GM23248 (cell line): ENCODE measurements around the gene AMPD3. TPM values are rescaled to one million over a fixed set of nuclear protein-coding genes. Genes with fewer than 3 reads are reported as not detected.
A peak's percentile ranks its signal among the peaks of the same experiment; 100 is the strongest.

ENCODE experiments used
- DNase-seq: peaks from one replicate; pipeline ENCODE4 v3.0.0-alpha.2; 2015
- H2AFZ ChIP-seq: fragments of 200-600 bp; sonication (generic); 2 replicates; pipeline ENCODE4 v1.6.1; 2016; ENCODE audit warnings: antibody characterized with exemption
- H3F3A ChIP-seq: fragments of 200-600 bp; sonication (generic); 2 replicates; pipeline ENCODE4 v1.6.1; 2016; ENCODE audit warnings: mild to moderate bottlenecking, antibody characterized with exemption, mixed run types; ENCODE audit not compliant: insufficient read depth
- H3K27ac ChIP-seq: fragments of 200-600 bp; sonication (generic); 2 replicates; pipeline ENCODE4 v1.5.1; 2016; ENCODE audit warnings: mild to moderate bottlenecking
- H3K27me3 ChIP-seq: fragments of 200-600 bp; sonication (generic); replicated peaks from 2 replicates; pipeline ENCODE4 v1.6.1; 2016; ENCODE audit warnings: mild to moderate bottlenecking; ENCODE audit not compliant: insufficient read depth
- H3K36me3 ChIP-seq: fragments of 200-600 bp; sonication (generic); 2 replicates; pipeline ENCODE4 v1.6.1; 2016; ENCODE audit warnings: low read depth, mild to moderate bottlenecking
- H3K4me1 ChIP-seq: fragments of 200-600 bp; sonication (generic); 2 replicates; pipeline ENCODE4 v1.6.1; 2016; ENCODE audit warnings: mild to moderate bottlenecking; ENCODE audit not compliant: insufficient read depth
- H3K4me2 ChIP-seq: fragments of 200-600 bp; sonication (generic); one replicate; pipeline ENCODE4 v1.6.1; 2016; ENCODE audit warnings: mild to moderate bottlenecking; ENCODE audit not compliant: unreplicated experiment
- H3K4me3 ChIP-seq: fragments of 200-600 bp; sonication (generic); 2 replicates; pipeline ENCODE4 v1.5.1; 2016; ENCODE audit warnings: mild to moderate bottlenecking
- H3K79me2 ChIP-seq: fragments of 200-600 bp; sonication (generic); 2 replicates; pipeline ENCODE4 v1.6.1; 2016; ENCODE audit warnings: mild to moderate bottlenecking; ENCODE audit not compliant: insufficient read depth
- H3K9ac ChIP-seq: fragments of 200-600 bp; sonication (generic); 2 replicates; pipeline ENCODE4 v1.6.1; 2016; ENCODE audit warnings: mild to moderate bottlenecking
- H3K9me2 ChIP-seq: fragments of 200-600 bp; sonication (generic); 2 replicates; pipeline ENCODE4 v1.6.1; 2016; ENCODE audit warnings: mixed run types, mild to moderate bottlenecking, moderate library complexity; ENCODE audit not compliant: insufficient read depth
- H3K9me3 ChIP-seq: fragments of 200-600 bp; sonication (generic); one replicate; pipeline ENCODE4 v1.6.1; 2017; ENCODE audit warnings: low read depth
- H4K20me1 ChIP-seq: fragments of 200-600 bp; sonication (generic); 2 replicates; pipeline ENCODE4 v1.6.0; 2016; ENCODE audit not compliant: insufficient read depth
- EZH2 ChIP-seq: fragments of 200-600 bp; sonication (generic); IDR thresholded peaks from 2 replicates; pipeline ENCODE4 v1.6.1; 2018; ENCODE audit warnings: antibody characterized with exemption, mild to moderate bottlenecking; ENCODE audit not compliant: insufficient read depth, poor library complexity, severe bottlenecking
- EZH2phosphoT487 ChIP-seq: fragments of 200-600 bp; sonication (generic); IDR thresholded peaks from 2 replicates; pipeline ENCODE4 v1.6.1; 2018; ENCODE audit warnings: antibody characterized with exemption, moderate library complexity, mild to moderate bottlenecking, low read depth; ENCODE audit not compliant: insufficient read depth
- WGBS, 2 experiments: methylation state at CpG; one replicate each; pipeline ENCODE4 v1.1.6; 2015 to 2017; ENCODE audit warnings: low lambda C conversion rate in 2 of 2, low coverage in 1 of 2; ENCODE audit errors: missing lambda C conversion rate in 2 of 2; 5-methylcytosine and 5-hydroxymethylcytosine counted together
- in situ Hi-C: fragments of 300-500 bp; cut with MboI; formaldehyde crosslinking; loops from 2 replicates; pipeline ENCODE4 v1.15.0; 2020
- polyA plus RNA-seq: library from polyadenylated mRNA; unstranded; fragments of >200 nt; fragmentation: Nextera tagmentation; extraction: Ambion mirVana; gene quantifications from 2 replicates; pipeline ENCODE4 v1.2.1, GENCODE V29; 2016
- total RNA-seq: library from RNA; depleted of rRNA; stranded (reverse); fragments of >200 nt; shearing (Covaris generic); gene quantifications from 2 replicates; pipeline ENCODE4 v1.2.3, GENCODE V29; 2014

The AMPD3 gene
- total and polyA plus RNA-seq, 2 experiments from 2014 or later = 3.3 to 4.9 TPM

- Histone ChIP-seq H3K27ac (no peak overlapping the region), H3K4me2 (no peak overlapping the region), H3K9me3 (no peaks in the 10 kb centered on the region), H3K36me3 (peaks cover 39% of the 10 kb centered on the region), H3K27me3 (no peaks in the 10 kb centered on the region), H3K9ac (no peak overlapping the region), H3K9me2 (no peaks in the 10 kb centered on the region), H3K79me2 (no peaks in the 10 kb centered on the region), H3F3A (peaks cover 13% of the 10 kb centered on the region), H3K4me1 (peaks cover 16% of the 10 kb centered on the region), H3K4me3 (no peak overlapping the region), H4K20me1 (no peaks in the 10 kb centered on the region), H2AFZ (no peak overlapping the region)
- in situ Hi-C loops = loop anchor here (10.0 kb wide), 1 partner anchor 212 kb away; no protein-coding TSS in a partner anchor
- 35 to 45% methylated on average over 2 of the region's 2 CpGs for WGBS, 2 experiments
- DNase-seq = no peak
- TF ChIP-seq EZH2 (no peak), EZH2phosphoT487 (no peak)
Observed at GRCh38 chr11:10522921-10523320, 67.9 kb downstream of the AMPD3 start.

GRCh38 chr11:10524471-10524870, 69.4 kb downstream of the AMPD3 start:
- Histone ChIP-seq H3K36me3 (peaks cover 42% of the 10 kb centered on the region), H3K9me2 (no peaks in the 10 kb centered on the region), H3K27ac (no peak overlapping the region), H3K4me2 (no peak overlapping the region), H3K4me1 (peaks cover 32% of the 10 kb centered on the region), H3K9ac (no peak overlapping the region), H4K20me1 (no peaks in the 10 kb centered on the region), H3K27me3 (no peaks in the 10 kb centered on the region), H3F3A (peaks cover 28% of the 10 kb centered on the region), H3K4me3 (no peak overlapping the region), H3K9me3 (no peaks in the 10 kb centered on the region), H3K79me2 (no peaks in the 10 kb centered on the region), H2AFZ (no peak overlapping the region)
- in situ Hi-C loops = loop anchor here (10.0 kb wide), 1 partner anchor 210 kb away; no protein-coding TSS in a partner anchor
- whole genome bisulfite sequencing, 2 experiments = 92 to 97% methylated on average over 1 of the region's 1 CpG
- TF ChIP-seq EZH2phosphoT487 = no peak
- no peak for DNase-seq

GRCh38 chr11:10526974-10527918, 72.2 kb downstream of the AMPD3 start:
- peaks cover 35% of the 10 kb centered on the region; the same call in 1 of the 2 replicates for H3K36me3 ChIP-seq
- H3F3A ChIP-seq = peaks cover 37% of the 10 kb centered on the region
- no peak overlapping the region for H3K9ac ChIP-seq
- DNase-seq = peak; percentile 44
- H3K4me1 ChIP-seq = peaks cover 42% of the 10 kb centered on the region
- no peaks in the 10 kb centered on the region for H3K9me3 ChIP-seq
- 81 to 84% methylated on average over 6 of the region's 6 CpGs for WGBS, 2 experiments
- TF ChIP-seq EZH2phosphoT487 (no peak), EZH2 (no peak)
- no peak overlapping the region for H2AFZ ChIP-seq
- H3K4me2 ChIP-seq = peak overlapping the region; percentile 36
- H3K9me2 ChIP-seq = no peaks in the 10 kb centered on the region
- no peaks in the 10 kb centered on the region for H3K27me3 ChIP-seq
- 0 out of 2 replicates have a peak overlapping the region, but pooled peaks have one; percentile 22 for H3K27ac ChIP-seq
- no peak overlapping the region for H3K4me3 ChIP-seq
- H3K79me2 ChIP-seq = no peaks in the 10 kb centered on the region
- in situ Hi-C loops = loop anchor here (10.0 kb wide), 1 partner anchor 208 kb away; no protein-coding TSS in a partner anchor
- no peaks in the 10 kb centered on the region for H4K20me1 ChIP-seq

- Histone ChIP-seq H3K79me2 (no peaks in the 10 kb centered on the region), H3K27ac (peak overlapping the region; percentile 40)
- DNase-seq = no peak
Observed at GRCh38 chr11:10528121-10528520, 73.1 kb downstream of the AMPD3 start.

More at GRCh38 chr11:10528121-10528520, 73.1 kb downstream of the AMPD3 start:
- peaks cover 43% of the 10 kb centered on the region; the same call in 1 of the 2 replicates for H3K36me3 ChIP-seq
- no peak for TF ChIP-seq EZH2
- TF ChIP-seq EZH2phosphoT487 = no peak
- peak overlapping the region; percentile 34 for H3K4me2 ChIP-seq
- H3K9ac ChIP-seq = no peak overlapping the region
- H3K4me3 ChIP-seq = no peak overlapping the region
- no peaks in the 10 kb centered on the region for H4K20me1 ChIP-seq
- H2AFZ ChIP-seq = no peak overlapping the region
- no peaks in the 10 kb centered on the region for H3K9me2 ChIP-seq
- H3K27me3 ChIP-seq = no peaks in the 10 kb centered on the region
- in situ Hi-C loops = loop anchor here (10.0 kb wide), 1 partner anchor 207 kb away; no protein-coding TSS in a partner anchor
- H3K9me3 ChIP-seq = no peaks in the 10 kb centered on the region
- H3F3A ChIP-seq = peaks cover 37% of the 10 kb centered on the region
- H3K4me1 ChIP-seq = peaks cover 42% of the 10 kb centered on the region
